Left renal pelvis (tissue), 4 donors: ENCODE data around the gene PASK. TPM values are rescaled to one million over a fixed set of nuclear protein-coding genes. Genes with fewer than 3 reads are reported as not detected.

Experiments
- DNase-seq, 4 donors: peaks; one replicate each; pipeline ENCODE4 v3.0.0-alpha.2; 2013; ENCODE audit warnings: low read depth in 4 of 4, low spot score in 3 of 4
- polyA plus RNA-seq, 4 donors: library from polyadenylated mRNA; unstranded; fragments of 120-200 nt; gene quantifications; one replicate each; pipeline ENCODE4 v1.2.1, GENCODE V29; 2013; ENCODE audit not compliant: insufficient read length in 4 of 4

Gene PASK
- polyA plus RNA-seq, 4 donors, result 9.8 to 26.4 (median 17.2) TPM

- DNase-seq, result no peak
These were observed 32.9 kb upstream of the PASK start for GRCh38 chr2:241182126-241182525.

GRCh38 chr2:241180495-241180894, 31.2 kb upstream of the PASK start:
- DNase-seq, result no peak

GRCh38 chr2:241179899-241180298, 30.6 kb upstream of the PASK start:
- no peak for DNase-seq

- DNase-seq, result no peak
These were observed 29.7 kb upstream of the PASK start for GRCh38 chr2:241178961-241179360.

- no peak for DNase-seq
These were observed 28.5 kb upstream of the PASK start for GRCh38 chr2:241177526-241178334.

- no peak for DNase-seq
These were observed 24.3 kb upstream of the PASK start for GRCh38 chr2:241173557-241173956.

- DNase-seq, result no peak
These were observed 19.1 kb upstream of the PASK start for GRCh38 chr2:241168366-241168765.

- DNase-seq, result no peak
These were observed 14.4 kb upstream of the PASK start for GRCh38 chr2:241163601-241164118.

- no peak for DNase-seq
These were observed 12.5 kb upstream of the PASK start for GRCh38 chr2:241161646-241162281.

- DNase-seq, result no peak
These were observed 11.0 kb upstream of the PASK start for GRCh38 chr2:241160318-241160717.

- DNase-seq, result no peak
These were observed 9.8 kb upstream of the PASK start for GRCh38 chr2:241159116-241159515.

- DNase-seq, result no peak
These were observed 9.3 kb upstream of the PASK start for GRCh38 chr2:241158546-241158900.

- DNase-seq, result no peak
These were observed 8.7 kb upstream of the PASK start for GRCh38 chr2:241157841-241158545.

- no peak for DNase-seq
These were observed 7.7 kb upstream of the PASK start for GRCh38 chr2:241156971-241157441.

- DNase-seq, result no peak
These were observed 6.7 kb upstream of the PASK start for GRCh38 chr2:241155936-241156335.

- no peak for DNase-seq
These were observed 5.6 kb upstream of the PASK start for GRCh38 chr2:241154915-241155314.

- DNase-seq, result no peak
These were observed 4.3 kb upstream of the PASK start for GRCh38 chr2:241153616-241154015.

- no peak for DNase-seq
These were observed 2.8 kb upstream of the PASK start for GRCh38 chr2:241151934-241152660.

GRCh38 chr2:241150660-241151530, 1.6 kb upstream of the PASK start:
- DNase-seq, result no peak
